HEK293 (cell line): ENCODE measurements around the gene TCEA2.
A peak's percentile ranks its signal among the peaks of the same experiment; 100 is the strongest.

Experiments
- CTCF ChIA-PET: fragments of 350-600 bp; formaldehyde crosslinking; extraction: SDS; loops from one replicate; lab custom pipeline; 2021; ENCODE audit warnings: antibody characterized with exemption; lab: Yijun Ruan, JAX
- POLR2A ChIA-PET: fragments of 300-600 bp; formaldehyde crosslinking; extraction: SDS; loops from one replicate; lab custom pipeline; 2020; ENCODE audit warnings: antibody characterized with exemption, inconsistent platforms; lab: Yijun Ruan, JAX
- H3K27ac ChIP-seq: fragments of 200-500 bp; sonication (Bioruptor generic); 2 replicates; pipeline ENCODE4 v1.5.1; 2014; ENCODE audit warnings: low read depth, low read length, control low read depth, inconsistent platforms; ENCODE audit errors: extremely low read depth
- H3K36me3 ChIP-seq, 2 experiments: fragments of 200-500 bp in 1 of 2; sonication (Bioruptor generic) in 1 of 2; 1 replicate in 1 of 2; 2 replicates in 1 of 2; pipeline ENCODE4 v1.5.1; 2014 to 2017; ENCODE audit warnings: inconsistent platforms in 2 of 2, low read length in 2 of 2; ENCODE audit not compliant: control insufficient read depth in 2 of 2, insufficient read depth in 1 of 2
- H3K4me1 ChIP-seq: fragments of 200-500 bp; sonication (Bioruptor generic); 2 replicates; pipeline ENCODE4 v1.5.1; 2014; ENCODE audit warnings: mild to moderate bottlenecking, low read length, inconsistent platforms; ENCODE audit not compliant: control insufficient read depth, insufficient read depth
- H3K4me3 ChIP-seq: 2 replicates; pipeline ENCODE4 v1.5.1; 2011; ENCODE audit warnings: low read depth, mild to moderate bottlenecking, control low read depth, low read length, moderate library complexity
- H3K9me3 ChIP-seq: fragments of 200-500 bp; sonication (Bioruptor generic); 2 replicates; pipeline ENCODE4 v1.5.1; 2014; ENCODE audit warnings: low read depth, low read length, inconsistent platforms; ENCODE audit not compliant: control insufficient read depth, insufficient read depth
- EGR2 ChIP-seq: fragments of 450-650 bp; formaldehyde crosslinking; IDR thresholded peaks from 2 replicates; pipeline ENCODE4 v1.5.1; 2016; ENCODE audit warnings: low read depth, missing biosample characterization, missing genetic modification characterization
- ZNF16 ChIP-seq: fragments of 450-650 bp; formaldehyde crosslinking; IDR thresholded peaks from 2 replicates; pipeline ENCODE4 v1.5.1; 2016; ENCODE audit warnings: low read depth, missing biosample characterization, missing genetic modification characterization
- ZNF174 ChIP-seq: fragments of 450-650 bp; formaldehyde crosslinking; IDR thresholded peaks from 2 replicates; pipeline ENCODE4 v1.5.0; 2017; ENCODE audit warnings: missing biosample characterization, mild to moderate bottlenecking, missing genetic modification characterization
- ZNF510 ChIP-seq: fragments of 450-650 bp; formaldehyde crosslinking; IDR thresholded peaks from 2 replicates; pipeline ENCODE4 v1.5.1; 2018; ENCODE audit warnings: mild to moderate bottlenecking, missing genetic modification characterization, missing biosample characterization; ENCODE audit not compliant: insufficient replicate concordance
- ZNF600 ChIP-seq: fragments of 450-650 bp; formaldehyde crosslinking; IDR thresholded peaks from 2 replicates; pipeline ENCODE4 v1.5.1; 2016; ENCODE audit warnings: missing biosample characterization, missing genetic modification characterization
- ZNF624 ChIP-seq: fragments of 450-650 bp; formaldehyde crosslinking; IDR thresholded peaks from 2 replicates; pipeline ENCODE4 v1.5.1; 2017; ENCODE audit warnings: missing biosample characterization, missing genetic modification characterization
- ZNF692 ChIP-seq: fragments of 450-650 bp; formaldehyde crosslinking; IDR thresholded peaks from 2 replicates; pipeline ENCODE4 v1.5.1; 2016; ENCODE audit warnings: missing biosample characterization, missing genetic modification characterization
- ZNF704 ChIP-seq: fragments of 450-650 bp; formaldehyde crosslinking; IDR thresholded peaks from 2 replicates; pipeline ENCODE4 v1.5.1; 2016; ENCODE audit warnings: missing biosample characterization, missing genetic modification characterization
- TF ChIP-seq, protein P1 (sequence below): fragments of 450-650 bp; formaldehyde crosslinking; IDR thresholded peaks from 2 replicates; pipeline ENCODE4 v1.5.1; 2016; ENCODE audit warnings: missing biosample characterization, missing genetic modification characterization, borderline replicate concordance
- TF ChIP-seq, protein P2 (sequence below): fragments of 450-650 bp; formaldehyde crosslinking; IDR thresholded peaks from 2 replicates; pipeline ENCODE4 v1.5.1; 2016; ENCODE audit warnings: missing biosample characterization, missing genetic modification characterization
- TF ChIP-seq, protein P3 (sequence below): sonication (generic); formaldehyde crosslinking; IDR thresholded peaks from 2 replicates; pipeline ENCODE4 v1.8.1; 2022; ENCODE audit warnings: mild to moderate bottlenecking, moderate library complexity, missing genetic modification reagents

TCEA2 gene

DNA sequence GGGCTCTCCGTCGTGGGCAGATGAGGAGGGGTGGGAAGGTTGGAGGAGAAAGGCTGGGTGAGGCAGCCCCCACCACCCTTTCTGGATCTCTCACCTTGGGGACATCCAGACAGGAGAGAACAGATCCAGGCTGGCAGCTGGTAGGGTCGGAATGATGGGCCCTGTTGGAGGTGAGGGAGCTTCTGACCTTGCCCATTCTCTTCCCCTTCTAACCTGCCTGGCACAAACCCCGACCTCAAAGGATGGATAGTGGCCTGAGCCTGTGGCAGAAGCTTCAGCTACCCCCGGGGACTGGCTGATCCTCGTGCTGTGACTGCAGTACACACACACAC lies 50.4 kb downstream of the TCEA2 start:
- Histone ChIP-seq H3K36me3 (no peaks in the 10 kb centered on the region), H3K4me3 (no peak overlapping the region), H3K4me1 (no peaks in the 10 kb centered on the region), H3K27ac (no peak overlapping the region), H3K9me3 (no peaks in the 10 kb centered on the region)
- no peak for TF ChIP-seq ZNF16 (tag by site-specific recombination)
- POLR2A ChIA-PET = no interaction called here
- CTCF ChIA-PET = interaction anchor here (1.1 kb wide), 1 partner anchor 30 kb away, joined by 4 read pairs; no protein-coding TSS in a partner anchor

DNA sequence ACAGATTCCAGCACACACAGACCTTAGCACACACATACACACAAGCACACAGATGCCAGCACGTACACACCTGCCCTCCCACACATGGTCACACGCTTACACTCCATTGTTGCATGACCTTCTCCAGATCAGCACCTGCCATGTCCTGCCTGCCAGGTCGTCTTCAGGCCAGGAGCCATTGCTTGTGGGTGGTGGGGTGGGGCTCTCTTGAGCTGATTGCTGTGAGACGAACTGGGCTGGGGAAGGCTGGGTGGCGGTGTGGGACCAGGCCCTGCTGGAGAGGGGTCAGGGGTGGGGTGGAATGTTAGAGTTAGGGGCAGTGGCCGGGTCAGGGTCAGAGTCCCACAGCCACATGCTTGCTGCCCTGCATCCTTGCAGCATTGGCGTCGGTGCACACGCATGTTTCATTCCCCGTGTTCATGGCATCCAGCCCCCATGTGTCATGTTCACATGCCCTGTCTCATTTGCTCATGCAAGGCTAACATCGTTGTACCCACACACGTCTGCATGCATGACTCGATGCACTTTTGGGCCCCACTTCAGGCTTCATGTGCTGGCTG lies 50.9 kb downstream of the TCEA2 start:
- POLR2A ChIA-PET = interaction anchor here (0.6 kb wide), 1 partner anchor 53 kb away, joined by 3 read pairs; no protein-coding TSS in a partner anchor
- Histone ChIP-seq H3K9me3 (no peaks in the 10 kb centered on the region), H3K36me3 (no peaks in the 10 kb centered on the region)
- TF ChIP-seq ZNF510 (no peak), ZNF624 (tag by site-specific recombination) (no peak), EGR2 (tag by site-specific recombination) (peak; percentile 14; the same call in 1 of the 2 replicates), ZNF692 (no peak), ZNF704 (tag by site-specific recombination) (no peak), ZNF600 (tag by site-specific recombination) (peak; percentile 77), ZNF174 (tag by site-specific recombination) (no peak)
- TF ChIP-seq, protein P1, sequence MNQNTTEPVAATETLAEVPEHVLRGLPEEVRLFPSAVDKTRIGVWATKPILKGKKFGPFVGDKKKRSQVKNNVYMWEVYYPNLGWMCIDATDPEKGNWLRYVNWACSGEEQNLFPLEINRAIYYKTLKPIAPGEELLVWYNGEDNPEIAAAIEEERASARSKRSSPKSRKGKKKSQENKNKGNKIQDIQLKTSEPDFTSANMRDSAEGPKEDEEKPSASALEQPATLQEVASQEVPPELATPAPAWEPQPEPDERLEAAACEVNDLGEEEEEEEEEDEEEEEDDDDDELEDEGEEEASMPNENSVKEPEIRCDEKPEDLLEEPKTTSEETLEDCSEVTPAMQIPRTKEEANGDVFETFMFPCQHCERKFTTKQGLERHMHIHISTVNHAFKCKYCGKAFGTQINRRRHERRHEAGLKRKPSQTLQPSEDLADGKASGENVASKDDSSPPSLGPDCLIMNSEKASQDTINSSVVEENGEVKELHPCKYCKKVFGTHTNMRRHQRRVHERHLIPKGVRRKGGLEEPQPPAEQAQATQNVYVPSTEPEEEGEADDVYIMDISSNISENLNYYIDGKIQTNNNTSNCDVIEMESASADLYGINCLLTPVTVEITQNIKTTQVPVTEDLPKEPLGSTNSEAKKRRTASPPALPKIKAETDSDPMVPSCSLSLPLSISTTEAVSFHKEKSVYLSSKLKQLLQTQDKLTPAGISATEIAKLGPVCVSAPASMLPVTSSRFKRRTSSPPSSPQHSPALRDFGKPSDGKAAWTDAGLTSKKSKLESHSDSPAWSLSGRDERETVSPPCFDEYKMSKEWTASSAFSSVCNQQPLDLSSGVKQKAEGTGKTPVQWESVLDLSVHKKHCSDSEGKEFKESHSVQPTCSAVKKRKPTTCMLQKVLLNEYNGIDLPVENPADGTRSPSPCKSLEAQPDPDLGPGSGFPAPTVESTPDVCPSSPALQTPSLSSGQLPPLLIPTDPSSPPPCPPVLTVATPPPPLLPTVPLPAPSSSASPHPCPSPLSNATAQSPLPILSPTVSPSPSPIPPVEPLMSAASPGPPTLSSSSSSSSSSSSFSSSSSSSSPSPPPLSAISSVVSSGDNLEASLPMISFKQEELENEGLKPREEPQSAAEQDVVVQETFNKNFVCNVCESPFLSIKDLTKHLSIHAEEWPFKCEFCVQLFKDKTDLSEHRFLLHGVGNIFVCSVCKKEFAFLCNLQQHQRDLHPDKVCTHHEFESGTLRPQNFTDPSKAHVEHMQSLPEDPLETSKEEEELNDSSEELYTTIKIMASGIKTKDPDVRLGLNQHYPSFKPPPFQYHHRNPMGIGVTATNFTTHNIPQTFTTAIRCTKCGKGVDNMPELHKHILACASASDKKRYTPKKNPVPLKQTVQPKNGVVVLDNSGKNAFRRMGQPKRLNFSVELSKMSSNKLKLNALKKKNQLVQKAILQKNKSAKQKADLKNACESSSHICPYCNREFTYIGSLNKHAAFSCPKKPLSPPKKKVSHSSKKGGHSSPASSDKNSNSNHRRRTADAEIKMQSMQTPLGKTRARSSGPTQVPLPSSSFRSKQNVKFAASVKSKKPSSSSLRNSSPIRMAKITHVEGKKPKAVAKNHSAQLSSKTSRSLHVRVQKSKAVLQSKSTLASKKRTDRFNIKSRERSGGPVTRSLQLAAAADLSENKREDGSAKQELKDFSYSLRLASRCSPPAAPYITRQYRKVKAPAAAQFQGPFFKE = no peak
- TF ChIP-seq, protein P2, sequence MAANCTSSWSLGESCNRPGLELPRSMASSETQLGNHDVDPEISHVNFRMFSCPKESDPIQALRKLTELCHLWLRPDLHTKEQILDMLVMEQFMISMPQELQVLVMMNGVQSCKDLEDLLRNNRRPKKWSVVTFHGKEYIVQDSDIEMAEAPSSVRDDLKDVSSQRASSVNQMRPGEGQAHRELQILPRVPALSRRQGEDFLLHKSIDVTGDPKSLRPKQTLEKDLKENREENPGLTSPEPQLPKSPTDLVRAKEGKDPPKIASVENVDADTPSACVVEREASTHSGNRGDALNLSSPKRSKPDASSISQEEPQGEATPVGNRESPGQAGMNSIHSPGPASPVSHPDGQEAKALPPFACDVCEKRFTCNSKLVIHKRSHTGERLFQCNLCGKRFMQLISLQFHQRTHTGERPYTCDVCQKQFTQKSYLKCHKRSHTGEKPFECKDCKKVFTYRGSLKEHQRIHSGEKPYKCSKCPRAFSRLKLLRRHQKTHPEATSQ = no peak
- TF ChIP-seq, protein P3, sequence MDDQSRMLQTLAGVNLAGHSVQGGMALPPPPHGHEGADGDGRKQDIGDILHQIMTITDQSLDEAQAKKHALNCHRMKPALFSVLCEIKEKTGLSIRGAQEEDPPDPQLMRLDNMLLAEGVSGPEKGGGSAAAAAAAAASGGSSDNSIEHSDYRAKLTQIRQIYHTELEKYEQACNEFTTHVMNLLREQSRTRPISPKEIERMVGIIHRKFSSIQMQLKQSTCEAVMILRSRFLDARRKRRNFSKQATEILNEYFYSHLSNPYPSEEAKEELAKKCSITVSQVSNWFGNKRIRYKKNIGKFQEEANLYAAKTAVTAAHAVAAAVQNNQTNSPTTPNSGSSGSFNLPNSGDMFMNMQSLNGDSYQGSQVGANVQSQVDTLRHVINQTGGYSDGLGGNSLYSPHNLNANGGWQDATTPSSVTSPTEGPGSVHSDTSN = no peak
- TF ChIP-seq, all 188 proteins: peak for 2
- CTCF ChIA-PET = interaction anchor here (0.9 to 1.1 kb wide), 2 partner anchors 12 to 30 kb away, joined by 3 to 4 read pairs; no protein-coding TSS in a partner anchor
- no peaks in the 10 kb centered on the region for H3K4me1 ChIP-seq
- H3K4me3 ChIP-seq = no peak overlapping the region
- H3K27ac ChIP-seq = no peak overlapping the region
